NCI-H2107 treated with DMSO at 0.1 percent for 48 hours (cell line): Measurements from ENCODE around the gene EIF6.
"Not testable (repeated sequence)": the region's sequence is repeated elsewhere in the genome, so short reads cannot be mapped to it uniquely, and the experiment has no call there.

Experiments used
- DNase-seq: peaks from one replicate; lab custom pipeline; 2025; ENCODE audit not compliant: unreplicated experiment; lab: John Stamatoyannopoulos, UW

Gene EIF6

GRCh38 chr20:35262731-35263531 is 21.6 kb downstream of the EIF6 start:
- not testable (repeated sequence) for DNase-seq

GRCh38 chr20:35262321-35262720 is 22.3 kb downstream of the EIF6 start:
- not testable (repeated sequence) for DNase-seq

GRCh38 chr20:35260426-35260825 is 24.1 kb downstream of the EIF6 start:
- no peak for DNase-seq

GRCh38 chr20:35257175-35257909 is 27.2 kb downstream of the EIF6 start:
- DNase-seq: no peak

- DNase-seq: no peak
Observed at GRCh38 chr20:35254448-35254999, 30.0 kb downstream of the EIF6 start.

DNA sequence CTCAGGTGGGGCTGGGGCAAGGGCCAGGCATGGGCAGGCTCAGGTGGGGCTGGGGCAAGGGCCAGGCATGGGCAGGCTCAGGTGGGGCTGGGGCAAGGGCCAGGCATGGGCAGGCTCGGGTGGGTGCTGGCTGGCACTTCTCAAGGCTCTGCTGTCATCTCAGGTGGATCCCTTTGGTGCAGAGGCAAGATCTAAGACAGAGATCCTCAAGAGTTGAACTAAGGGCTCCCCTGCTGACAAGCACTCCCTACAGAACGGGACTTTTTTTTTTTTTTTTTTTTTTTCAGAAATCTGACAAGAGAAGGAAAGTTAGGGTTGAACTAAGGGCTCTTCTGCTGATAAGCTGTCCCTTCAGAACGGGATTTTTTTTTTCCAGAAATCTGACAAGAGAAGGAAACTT is 31.6 kb downstream of the EIF6 start:
- no peak for DNase-seq

- DNase-seq: not testable (repeated sequence)
Observed at GRCh38 chr20:35252598-35252997, 32.0 kb downstream of the EIF6 start.

DNA sequence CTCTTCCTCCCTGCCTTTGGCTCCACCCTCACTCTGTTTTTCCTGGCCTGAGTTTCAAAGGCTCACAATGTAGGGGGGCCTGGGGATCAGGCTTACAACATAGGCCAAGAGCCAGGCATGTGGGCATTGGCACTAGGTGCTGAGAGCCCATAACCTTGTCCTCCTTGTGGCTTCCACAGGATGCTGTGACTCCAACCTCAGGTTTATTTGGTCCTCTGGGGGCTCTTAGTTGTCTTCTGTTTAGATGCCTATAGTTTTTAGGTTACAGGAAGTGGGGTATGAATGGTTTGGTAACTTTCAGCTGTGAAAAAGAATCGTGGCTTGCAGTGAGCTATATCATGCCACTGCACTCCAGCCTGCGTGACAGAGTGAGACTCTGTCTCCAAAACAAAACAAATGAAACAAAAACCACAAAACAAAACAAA is 32.5 kb downstream of the EIF6 start:
- no peak for DNase-seq

- DNase-seq: no peak
Observed at GRCh38 chr20:35251613-35251940, 33.0 kb downstream of the EIF6 start.

DNA sequence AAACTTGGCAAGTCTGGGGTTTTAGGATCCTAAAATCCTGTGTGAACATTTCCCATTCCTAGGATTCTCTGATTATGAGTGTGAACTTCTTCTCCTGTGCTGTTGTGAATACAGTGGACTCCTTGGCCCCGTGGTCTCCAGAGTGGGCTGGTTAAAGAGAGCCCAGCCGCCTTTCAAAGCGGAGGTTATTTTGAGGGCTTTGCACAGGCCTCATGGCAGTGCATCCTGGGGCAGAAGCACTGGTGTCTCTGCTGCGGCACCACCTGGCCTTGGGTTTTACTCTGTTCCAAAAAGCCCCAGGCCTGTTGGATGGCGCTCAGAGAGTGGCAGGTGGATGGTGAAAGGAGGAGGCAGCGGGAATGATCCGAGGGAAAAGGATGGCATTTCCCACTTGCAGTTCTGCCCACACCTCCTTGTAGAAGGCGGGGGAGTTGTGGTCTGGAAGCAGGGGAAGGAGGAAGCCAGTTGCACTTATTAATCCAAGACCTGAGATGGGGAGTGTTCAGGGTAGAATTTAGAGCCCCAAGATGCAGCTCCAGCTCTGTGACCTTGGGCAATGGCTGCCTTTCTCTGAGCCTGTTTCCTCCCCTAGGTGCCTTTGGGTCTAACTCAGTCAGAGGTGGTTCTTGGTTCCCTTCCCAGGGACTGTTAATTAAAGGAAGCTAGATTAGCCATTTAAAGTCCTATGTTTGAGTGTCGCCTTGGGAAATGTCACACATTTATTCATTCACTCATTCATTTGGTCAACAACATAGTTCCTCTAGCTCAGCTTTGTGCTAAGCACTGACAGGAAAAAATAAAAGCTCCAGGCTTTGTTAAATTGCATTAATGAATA is 35.7 kb downstream of the EIF6 start:
- no peak for DNase-seq

DNA sequence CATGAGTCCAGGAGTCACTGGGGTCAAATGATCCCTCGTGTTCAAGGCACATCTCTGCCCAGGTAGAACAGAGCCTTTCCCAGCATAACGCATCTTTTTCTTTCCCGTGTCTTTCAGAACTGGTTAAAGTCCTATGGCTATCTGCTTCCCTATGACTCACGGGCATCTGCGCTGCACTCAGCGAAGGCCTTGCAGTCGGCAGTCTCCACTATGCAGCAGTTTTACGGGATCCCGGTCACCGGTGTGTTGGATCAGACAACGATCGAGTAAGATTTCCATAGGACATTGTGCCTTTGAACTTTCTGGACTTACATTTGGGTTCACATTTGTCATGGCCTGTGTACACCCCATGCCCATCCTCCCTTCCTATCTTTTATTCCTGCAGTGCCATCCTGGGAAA is 37.8 kb downstream of the EIF6 start:
- no peak for DNase-seq

GRCh38 chr20:35243986-35244385 is 40.6 kb downstream of the EIF6 start:
- no peak for DNase-seq

- DNase-seq: no peak
Observed at GRCh38 chr20:35243317-35243716, 41.3 kb downstream of the EIF6 start.

GRCh38 chr20:35240811-35241293 is 43.7 kb downstream of the EIF6 start:
- no peak for DNase-seq

DNA sequence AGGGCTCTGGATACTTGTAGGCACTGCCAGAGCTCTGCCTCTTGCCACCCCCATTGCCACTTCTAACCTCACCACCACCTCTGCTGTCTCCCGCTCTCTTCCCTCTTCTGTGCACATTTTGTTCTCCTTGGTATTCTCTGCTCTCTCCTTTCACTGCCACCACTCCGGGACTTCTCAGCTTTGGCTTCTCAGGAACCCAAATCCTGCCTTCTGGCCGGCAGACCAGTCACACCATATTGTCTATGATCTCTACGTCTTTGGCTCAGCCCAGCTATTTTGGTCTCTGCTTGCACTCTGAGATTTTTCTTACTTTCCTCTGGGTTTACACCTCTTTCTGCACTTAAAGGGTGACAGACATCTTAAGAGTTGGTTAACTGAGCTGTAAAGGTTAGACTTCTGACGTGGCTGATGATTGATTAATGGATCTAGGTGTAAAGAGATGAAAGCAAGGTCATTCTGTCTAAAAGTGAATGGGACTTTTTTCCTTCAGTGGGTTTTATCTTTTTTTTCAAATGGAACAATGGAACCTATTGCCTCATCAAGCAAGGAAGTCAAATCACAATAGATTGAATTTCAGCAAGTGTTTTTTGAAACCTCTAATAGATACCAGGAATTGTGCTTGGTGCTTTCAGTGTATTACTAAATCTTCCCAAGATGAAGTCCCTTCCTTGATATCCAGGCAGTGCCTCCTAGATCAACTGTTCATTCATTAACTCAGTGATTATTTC is 44.3 kb downstream of the EIF6 start:
- DNase-seq: no peak

- DNase-seq: no peak
Observed at GRCh38 chr20:35238735-35239134, 45.8 kb downstream of the EIF6 start.

DNA sequence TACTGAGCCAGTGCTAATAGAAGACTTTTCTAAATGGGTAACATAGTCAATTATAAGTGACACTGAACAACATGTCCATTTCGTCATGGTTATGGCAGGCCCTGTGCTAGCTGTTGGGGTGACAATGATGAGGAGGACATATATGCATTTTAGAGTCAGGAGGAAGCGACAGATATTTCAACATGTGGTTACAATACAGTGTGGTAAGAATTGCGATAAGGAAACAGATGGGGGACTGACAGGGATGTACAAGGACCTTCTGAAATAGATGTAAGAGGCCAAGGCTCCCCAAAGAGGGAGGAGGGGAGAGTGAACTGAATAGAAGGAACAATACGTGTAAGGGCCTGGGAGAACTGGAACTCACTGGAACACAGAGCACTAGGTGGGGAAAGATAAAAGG is 46.4 kb downstream of the EIF6 start:
- DNase-seq: no peak

DNA sequence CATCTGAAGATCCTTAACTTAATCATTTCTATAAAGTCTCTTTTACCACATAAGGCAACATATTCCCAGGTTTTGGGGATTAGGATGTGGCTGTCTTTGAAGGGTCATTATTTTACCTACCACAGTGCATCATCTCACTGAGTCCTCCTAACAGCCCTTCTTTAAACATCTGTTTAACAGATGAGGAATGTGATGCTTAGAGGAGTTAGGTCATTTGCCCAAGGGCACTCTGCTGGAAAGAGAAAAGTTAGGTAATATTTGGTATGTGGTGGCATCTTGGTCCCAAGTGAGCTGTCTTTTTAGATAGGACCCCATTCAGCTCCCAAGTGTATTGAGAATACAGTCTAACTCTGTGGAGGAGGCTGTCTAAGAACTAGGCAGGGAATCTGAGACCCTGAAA is 47.1 kb downstream of the EIF6 start:
- no peak for DNase-seq

DNA sequence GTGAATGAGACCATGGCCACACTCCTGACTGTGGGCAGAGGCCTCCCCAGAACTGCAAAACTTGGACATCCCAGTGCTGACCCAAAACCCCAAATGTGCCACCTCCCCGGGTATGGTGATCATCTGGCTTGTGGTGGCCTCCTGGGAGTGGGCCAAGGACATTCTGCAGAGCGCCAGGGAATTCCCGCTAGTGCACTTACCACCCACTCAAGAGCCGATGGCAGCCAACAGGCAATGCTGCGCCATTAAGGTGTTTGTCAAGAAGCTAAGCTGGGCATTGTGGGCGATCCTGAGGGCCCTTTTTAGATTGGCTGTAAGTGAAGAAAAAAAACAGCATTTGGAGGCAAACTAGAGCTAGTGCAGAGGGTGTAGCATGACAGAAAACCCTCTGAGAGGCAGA is 48.7 kb downstream of the EIF6 start:
- peak; percentile 39 for DNase-seq

DNA sequence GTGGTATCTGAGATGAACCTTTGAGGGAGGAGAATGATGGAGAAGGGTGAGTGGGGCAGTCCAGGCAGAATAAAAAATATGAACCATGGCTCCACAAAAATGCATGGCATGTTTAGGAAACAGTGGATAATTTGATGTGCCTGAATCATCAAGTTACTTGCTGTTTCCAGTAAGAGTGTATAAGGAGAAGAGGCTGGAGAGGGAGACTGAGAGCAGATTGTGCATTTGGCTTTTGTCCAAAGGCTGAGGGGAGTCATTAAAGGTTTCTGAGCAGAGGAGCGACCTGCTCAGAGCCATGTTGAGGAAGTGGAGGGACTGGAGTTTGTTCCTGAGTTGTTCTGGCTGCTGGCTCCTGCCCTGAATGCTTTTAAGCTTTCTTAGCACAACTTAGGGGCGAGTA is 52.0 kb downstream of the EIF6 start:
- DNase-seq: no peak
